Osteocyte (in vitro differentiated cells): ENCODE measurements around the gene RETREG3. TPM values are rescaled to one million over a fixed set of nuclear protein-coding genes. Genes with fewer than 3 reads are reported as not detected.

Experiments
- DNase-seq: peaks from one replicate; pipeline ENCODE4 v3.0.0; 2021; ENCODE audit warnings: mixed read lengths; ENCODE audit not compliant: unreplicated experiment; ENCODE audit errors: extremely low spot score
- H3K27ac Mint-ChIP-seq: one replicate; pipeline ENCODE4 v1.8.0; 2021; ENCODE audit warnings: mild to moderate bottlenecking, mixed read lengths; ENCODE audit not compliant: unreplicated experiment
- H3K27me3 Mint-ChIP-seq: one replicate; pipeline ENCODE4 v1.8.0; 2021; ENCODE audit warnings: mixed read lengths; ENCODE audit not compliant: unreplicated experiment
- H3K36me3 Mint-ChIP-seq: one replicate; pipeline ENCODE4 v1.8.0; 2021; ENCODE audit warnings: mixed read lengths; ENCODE audit not compliant: unreplicated experiment
- H3K4me1 Mint-ChIP-seq: one replicate; pipeline ENCODE4 v1.8.0; 2021; ENCODE audit warnings: mixed read lengths; ENCODE audit not compliant: unreplicated experiment
- H3K4me3 Mint-ChIP-seq: one replicate; pipeline ENCODE4 v1.8.0; 2021; ENCODE audit warnings: mild to moderate bottlenecking, moderate library complexity, mixed read lengths; ENCODE audit not compliant: unreplicated experiment
- H3K9me3 Mint-ChIP-seq: one replicate; pipeline ENCODE4 v1.8.0; 2021; ENCODE audit warnings: mixed read lengths; ENCODE audit not compliant: unreplicated experiment
- CTCF ChIP-seq: fragments of 200-600 bp; sonication (generic); IDR thresholded peaks from 2 replicates; pipeline ENCODE4 v1.5.0; 2021; ENCODE audit warnings: antibody characterized with exemption, mild to moderate bottlenecking, moderate library complexity
- total RNA-seq: library from RNA; stranded (reverse); gene quantifications from 2 replicates; pipeline ENCODE4 v1.2.1, GENCODE V29; 2021

Gene RETREG3
- total RNA-seq, 1 donor from 2014 or later: 80.1 TPM

DNA sequence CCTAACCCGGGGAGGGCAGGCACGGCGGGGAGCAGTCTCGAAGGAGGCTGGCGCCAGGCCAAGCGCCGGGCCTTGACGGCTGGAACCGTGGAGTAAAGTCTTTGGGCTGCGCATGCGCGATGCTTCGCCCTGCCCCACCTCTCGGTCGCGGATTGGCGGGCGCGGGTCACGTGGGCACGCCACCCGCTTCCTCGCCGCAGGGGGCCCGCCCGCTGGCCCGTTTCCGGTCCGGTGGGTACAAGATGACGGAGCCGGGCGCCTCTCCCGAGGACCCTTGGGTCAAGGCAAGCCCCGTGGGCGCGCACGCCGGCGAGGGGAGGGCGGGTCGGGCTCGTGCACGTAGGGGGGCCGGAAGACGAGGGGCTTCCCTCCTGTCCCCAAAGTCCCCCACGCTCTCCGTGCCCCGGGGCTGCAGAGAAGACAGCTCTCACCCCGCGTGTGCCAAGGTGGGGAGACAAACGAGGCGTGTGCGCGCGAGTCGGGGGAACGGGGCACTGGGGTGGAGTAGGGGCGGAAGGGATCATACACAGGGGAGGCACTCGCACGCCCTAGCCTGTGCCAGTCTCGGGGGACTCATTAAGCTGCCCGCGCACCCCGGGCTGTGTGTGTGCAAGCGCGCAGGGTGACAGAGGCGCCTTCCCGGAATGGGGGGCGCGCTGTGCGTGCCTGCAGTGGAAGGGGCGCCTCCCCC is 42.1 kb downstream of the RETREG3 start, which contains the start of gene MLX:
Gene MLX, plus strand, starts transcription at position 218 of the 691 bp plus-strand sequence. Its CDS starts 25 bp downstream, at position 243.
- Mint-ChIP-seq H3K4me1 (peaks cover 29% of the 10 kb centered on the region), H3K36me3 (peaks cover 20% of the 10 kb centered on the region), H3K9me3 (no peaks in the 10 kb centered on the region), H3K27me3 (no peaks in the 10 kb centered on the region), H3K27ac (peak within 1 kb of the TSS; percentile 92), H3K4me3 (peak within 1 kb of the TSS; percentile 91)
- no peak for TF ChIP-seq CTCF
- DNase-seq: peak; percentile 98

DNA sequence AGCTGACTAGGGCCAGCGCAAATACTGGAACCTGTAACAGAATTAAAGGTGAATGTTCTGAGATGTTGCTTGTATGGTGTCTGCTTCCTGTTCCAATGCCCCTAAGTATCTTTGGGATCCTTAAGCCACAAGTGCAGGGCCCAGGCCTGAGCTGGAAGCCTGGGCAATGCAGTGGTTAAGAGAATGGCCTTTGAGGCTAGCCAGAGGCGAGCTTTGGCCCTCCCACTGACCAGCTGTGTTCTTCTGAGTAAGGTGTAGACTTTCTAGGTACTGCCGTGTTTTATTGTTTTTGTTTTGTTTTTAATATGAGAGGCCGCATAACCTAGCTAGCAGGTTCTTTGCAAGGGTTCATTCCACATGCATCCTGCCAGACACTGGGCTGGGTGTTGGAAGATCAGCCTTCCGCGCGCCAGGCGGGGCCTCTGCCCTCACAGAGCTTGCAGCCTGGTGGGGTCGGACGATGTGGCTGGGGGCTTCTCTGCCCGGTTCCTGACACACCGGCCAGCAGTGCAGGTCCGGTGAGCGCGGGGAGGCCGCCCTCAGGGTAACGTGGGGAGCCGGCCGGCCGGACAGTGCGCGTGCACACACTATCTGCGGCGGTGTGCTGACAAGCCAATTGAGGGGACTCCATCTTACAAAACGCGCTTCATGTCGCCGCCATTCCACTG is 42.8 kb downstream of the RETREG3 start:
- no peaks in the 10 kb centered on the region for H3K27me3 Mint-ChIP-seq
- H3K27ac Mint-ChIP-seq: peak overlapping the region; percentile 92
- no peaks in the 10 kb centered on the region for H3K9me3 Mint-ChIP-seq
- peak overlapping the region; percentile 91 for H3K4me3 Mint-ChIP-seq
- no peak for TF ChIP-seq CTCF
- H3K36me3 Mint-ChIP-seq: peaks cover 15% of the 10 kb centered on the region
- DNase-seq: no peak
- peaks cover 36% of the 10 kb centered on the region for H3K4me1 Mint-ChIP-seq

DNA sequence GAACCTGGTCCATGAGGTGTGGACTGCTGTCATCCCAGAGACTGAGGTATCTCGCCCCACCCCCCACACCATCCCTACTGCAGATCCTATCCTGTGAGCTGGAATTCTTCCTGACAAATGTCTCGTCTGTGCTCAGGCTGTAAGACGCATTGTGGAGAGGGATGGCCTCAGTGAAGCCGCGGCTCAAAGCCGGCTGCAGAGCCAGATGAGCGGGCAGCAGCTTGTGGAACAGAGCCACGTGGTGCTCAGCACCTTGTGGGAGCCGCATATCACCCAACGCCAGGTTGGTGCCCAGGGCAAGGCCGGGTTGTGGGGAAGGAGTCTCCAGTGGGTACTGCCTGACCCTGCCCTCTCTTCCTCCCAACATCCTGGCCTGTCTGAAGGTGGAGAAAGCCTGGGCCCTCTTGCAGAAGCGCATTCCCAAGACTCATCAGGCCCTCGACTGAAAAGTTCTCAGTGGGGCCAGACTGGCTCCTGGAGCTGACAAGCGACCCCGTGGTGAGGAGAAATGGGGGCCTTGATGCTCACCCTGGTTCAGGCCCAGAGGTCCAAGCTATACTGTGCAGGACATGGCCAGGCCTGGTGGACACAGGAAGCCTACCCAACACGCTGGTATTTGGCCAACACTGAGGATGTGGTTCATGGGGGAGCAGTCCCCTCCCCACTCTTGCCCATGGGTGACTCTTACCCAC is 43.5 kb downstream of the RETREG3 start:
- peaks cover 10% of the 10 kb centered on the region for H3K36me3 Mint-ChIP-seq
- peak overlapping the region; percentile 22 for H3K4me3 Mint-ChIP-seq
- peaks cover 37% of the 10 kb centered on the region for H3K4me1 Mint-ChIP-seq
- H3K27me3 Mint-ChIP-seq: no peaks in the 10 kb centered on the region
- H3K27ac Mint-ChIP-seq: peak overlapping the region; percentile 92
- H3K9me3 Mint-ChIP-seq: no peaks in the 10 kb centered on the region
- no peak for DNase-seq
- no peak for TF ChIP-seq CTCF

DNA sequence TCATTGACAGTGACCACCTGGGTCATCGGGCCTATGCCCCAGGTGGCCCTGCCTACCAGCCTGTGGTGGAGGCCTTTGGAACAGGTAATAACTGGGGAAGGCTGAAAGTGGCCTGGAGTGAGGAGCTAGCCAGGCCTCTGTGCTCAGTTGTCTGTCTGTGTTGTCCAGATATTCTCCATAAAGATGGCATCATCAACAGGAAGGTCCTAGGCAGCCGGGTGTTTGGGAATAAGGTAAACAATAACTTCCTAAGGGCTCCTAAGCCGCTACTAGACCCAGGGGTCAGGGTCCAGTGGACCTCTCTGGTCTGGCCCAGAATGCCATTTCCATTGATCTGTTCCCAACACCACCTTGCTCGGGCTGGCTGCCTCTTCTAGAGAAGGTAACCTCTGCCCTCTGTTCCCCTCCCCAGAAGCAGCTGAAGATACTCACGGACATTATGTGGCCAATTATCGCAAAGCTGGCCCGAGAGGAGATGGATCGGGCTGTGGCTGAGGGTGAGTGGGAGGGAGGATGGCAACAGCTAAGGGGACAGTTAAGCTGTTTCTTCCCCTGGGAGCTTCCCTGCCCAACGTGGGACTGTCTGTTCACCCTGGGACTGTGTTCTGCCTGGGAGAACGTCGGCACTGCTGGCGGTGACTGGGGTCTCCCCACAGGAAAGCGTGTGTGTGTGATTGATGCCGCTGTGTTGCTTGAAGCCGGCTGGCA is 44.2 kb downstream of the RETREG3 start:
- no peak overlapping the region for H3K4me3 Mint-ChIP-seq
- H3K9me3 Mint-ChIP-seq: no peaks in the 10 kb centered on the region
- H3K27me3 Mint-ChIP-seq: no peaks in the 10 kb centered on the region
- H3K27ac Mint-ChIP-seq: no peak overlapping the region
- peaks cover 41% of the 10 kb centered on the region for H3K4me1 Mint-ChIP-seq
- H3K36me3 Mint-ChIP-seq: peaks cover 7% of the 10 kb centered on the region
- no peak for TF ChIP-seq CTCF
- DNase-seq: no peak
